ENCODE measurements around the gene RNF214.

- no peak for TF ChIP-seq ISL1 (CRISPR knock-in tag; IDR thresholded peaks at IDR 0.05)
- no peak for TF ChIP-seq ARNTL (CRISPR knock-in tag; IDR thresholded peaks at IDR 0.05; ENCODE audit: borderline replicate concordance, low read depth)
- TF ChIP-seq ESRRG (CRISPR knock-in tag; IDR thresholded peaks at IDR 0.05), result no peak
- no peak for TF ChIP-seq TCF4 (CRISPR knock-in tag; IDR thresholded peaks at IDR 0.05; ENCODE audit: borderline replicate concordance)
- no peak for TF ChIP-seq ZFP30 (CRISPR knock-in tag; IDR thresholded peaks at IDR 0.05)
- peak; percentile 57; the same call in 1 of the 2 replicates for TF ChIP-seq PATZ1 (CRISPR knock-in tag; IDR thresholded peaks at IDR 0.05; ENCODE audit: borderline replicate concordance)
- no peak for TF ChIP-seq ZNF70 (CRISPR knock-in tag; IDR thresholded peaks at IDR 0.05)
- TF ChIP-seq POU6F1 (CRISPR knock-in tag; IDR thresholded peaks at IDR 0.05; ENCODE audit: borderline replicate concordance, low read depth), result no peak
- no peak for TF ChIP-seq ZNF8 (CRISPR knock-in tag; IDR thresholded peaks at IDR 0.05)
- TF ChIP-seq GLIS3 (CRISPR knock-in tag; IDR thresholded peaks at IDR 0.05), result no peak
These were observed 33.2 kb upstream of the RNF214 start, which contains the start of gene TAGLN for GRCh38 chr11:117199053-117199915.

All from SK-N-SH treated with all-trans-retinoic acid at 6 μM for 48 hours (cell line).